WI38 (cell line): ENCODE data around the gene ZNF862.

Experiments used
- H3K4me3 ChIP-seq: 2 replicates; pipeline ENCODE4 v1.5.1; 2011; ENCODE audit warnings: low read depth, mild to moderate bottlenecking, control low read depth, low read length
- TF ChIP-seq, protein P1 (sequence below): IDR thresholded peaks from 2 replicates; pipeline ENCODE4 v1.5.1; 2012; ENCODE audit warnings: low read depth, mild to moderate bottlenecking, control low read depth, low read length

The ZNF862 gene

DNA sequence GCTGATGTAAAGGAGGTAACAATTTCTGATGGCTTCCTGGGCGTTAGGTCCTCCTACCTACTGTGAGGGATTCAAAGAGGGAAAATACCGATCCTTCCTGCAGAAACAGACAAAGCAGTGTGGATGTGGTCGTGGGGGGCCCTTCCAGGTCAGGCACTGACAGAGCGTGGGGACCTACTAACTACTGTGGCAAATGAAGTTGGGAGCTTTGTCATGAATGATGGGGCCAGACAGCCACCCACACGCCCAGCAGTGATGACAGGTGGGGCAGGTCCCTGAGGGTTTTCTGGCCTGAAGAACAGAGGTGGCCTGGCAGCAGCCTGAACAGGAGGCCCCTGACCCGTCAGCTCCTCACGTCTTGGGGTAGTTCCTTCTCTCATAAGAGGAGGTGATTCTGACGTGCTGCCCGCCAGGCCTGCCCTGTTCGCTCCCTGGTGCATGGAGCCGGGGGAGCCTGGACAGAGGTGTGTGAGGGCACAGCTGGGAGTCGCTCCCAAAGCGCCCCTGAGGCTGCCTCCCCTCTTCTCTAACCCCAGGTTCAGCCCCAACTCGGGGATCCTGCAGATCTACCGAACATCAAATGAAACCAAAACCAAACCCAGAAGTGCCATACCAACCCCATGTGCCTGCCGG is 39.8 kb downstream of the ZNF862 start:
- TF ChIP-seq, protein P1, sequence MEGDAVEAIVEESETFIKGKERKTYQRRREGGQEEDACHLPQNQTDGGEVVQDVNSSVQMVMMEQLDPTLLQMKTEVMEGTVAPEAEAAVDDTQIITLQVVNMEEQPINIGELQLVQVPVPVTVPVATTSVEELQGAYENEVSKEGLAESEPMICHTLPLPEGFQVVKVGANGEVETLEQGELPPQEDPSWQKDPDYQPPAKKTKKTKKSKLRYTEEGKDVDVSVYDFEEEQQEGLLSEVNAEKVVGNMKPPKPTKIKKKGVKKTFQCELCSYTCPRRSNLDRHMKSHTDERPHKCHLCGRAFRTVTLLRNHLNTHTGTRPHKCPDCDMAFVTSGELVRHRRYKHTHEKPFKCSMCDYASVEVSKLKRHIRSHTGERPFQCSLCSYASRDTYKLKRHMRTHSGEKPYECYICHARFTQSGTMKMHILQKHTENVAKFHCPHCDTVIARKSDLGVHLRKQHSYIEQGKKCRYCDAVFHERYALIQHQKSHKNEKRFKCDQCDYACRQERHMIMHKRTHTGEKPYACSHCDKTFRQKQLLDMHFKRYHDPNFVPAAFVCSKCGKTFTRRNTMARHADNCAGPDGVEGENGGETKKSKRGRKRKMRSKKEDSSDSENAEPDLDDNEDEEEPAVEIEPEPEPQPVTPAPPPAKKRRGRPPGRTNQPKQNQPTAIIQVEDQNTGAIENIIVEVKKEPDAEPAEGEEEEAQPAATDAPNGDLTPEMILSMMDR: no peak
- H3K4me3 ChIP-seq: no peak overlapping the region

DNA sequence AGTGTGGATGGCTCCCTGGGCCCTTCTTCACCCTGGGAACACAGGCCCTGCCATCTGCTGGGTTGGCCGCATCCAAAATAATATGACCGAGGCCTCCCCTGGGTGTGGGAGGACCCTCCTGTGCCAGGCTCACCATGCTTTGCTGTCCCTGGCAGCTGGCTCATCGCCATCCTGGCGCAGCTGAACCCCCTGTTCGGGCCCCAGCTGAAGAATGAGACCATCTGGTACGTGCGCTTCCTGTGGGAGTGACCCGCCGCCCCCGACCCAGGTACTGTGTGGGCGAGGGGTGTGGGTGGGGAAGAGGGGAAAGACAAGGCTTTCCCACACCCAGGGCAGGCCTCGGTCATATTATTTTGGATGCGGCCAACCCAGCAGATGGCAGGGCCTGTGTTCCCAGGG is 40.3 kb downstream of the ZNF862 start:
- TF ChIP-seq, protein P1: no peak
- no peak overlapping the region for H3K4me3 ChIP-seq

DNA sequence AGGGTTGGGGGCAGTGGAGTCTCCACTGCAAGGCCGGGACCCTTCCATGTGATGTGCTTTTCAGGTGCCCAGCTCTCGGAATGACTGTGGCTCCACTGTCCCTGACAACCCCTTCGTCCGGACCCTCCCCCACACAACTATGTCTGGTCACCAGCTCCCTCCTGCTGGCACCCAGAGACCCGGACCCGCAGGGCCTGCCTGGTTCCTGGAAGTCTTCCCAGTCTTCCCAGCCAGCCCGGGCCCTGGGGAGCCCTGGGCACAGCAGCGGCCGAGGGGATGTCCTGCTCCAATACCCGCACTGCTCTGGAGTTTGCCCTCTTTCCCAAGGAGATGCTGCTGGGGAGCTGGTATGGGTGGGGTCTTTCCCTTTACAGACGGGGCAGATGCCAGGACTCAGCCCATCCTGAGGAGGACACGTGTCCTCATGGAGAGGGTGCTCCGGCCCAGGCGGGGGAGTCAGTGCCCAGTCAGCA is 41.1 kb downstream of the ZNF862 start:
- no peak overlapping the region for H3K4me3 ChIP-seq
- TF ChIP-seq, protein P1: no peak

DNA sequence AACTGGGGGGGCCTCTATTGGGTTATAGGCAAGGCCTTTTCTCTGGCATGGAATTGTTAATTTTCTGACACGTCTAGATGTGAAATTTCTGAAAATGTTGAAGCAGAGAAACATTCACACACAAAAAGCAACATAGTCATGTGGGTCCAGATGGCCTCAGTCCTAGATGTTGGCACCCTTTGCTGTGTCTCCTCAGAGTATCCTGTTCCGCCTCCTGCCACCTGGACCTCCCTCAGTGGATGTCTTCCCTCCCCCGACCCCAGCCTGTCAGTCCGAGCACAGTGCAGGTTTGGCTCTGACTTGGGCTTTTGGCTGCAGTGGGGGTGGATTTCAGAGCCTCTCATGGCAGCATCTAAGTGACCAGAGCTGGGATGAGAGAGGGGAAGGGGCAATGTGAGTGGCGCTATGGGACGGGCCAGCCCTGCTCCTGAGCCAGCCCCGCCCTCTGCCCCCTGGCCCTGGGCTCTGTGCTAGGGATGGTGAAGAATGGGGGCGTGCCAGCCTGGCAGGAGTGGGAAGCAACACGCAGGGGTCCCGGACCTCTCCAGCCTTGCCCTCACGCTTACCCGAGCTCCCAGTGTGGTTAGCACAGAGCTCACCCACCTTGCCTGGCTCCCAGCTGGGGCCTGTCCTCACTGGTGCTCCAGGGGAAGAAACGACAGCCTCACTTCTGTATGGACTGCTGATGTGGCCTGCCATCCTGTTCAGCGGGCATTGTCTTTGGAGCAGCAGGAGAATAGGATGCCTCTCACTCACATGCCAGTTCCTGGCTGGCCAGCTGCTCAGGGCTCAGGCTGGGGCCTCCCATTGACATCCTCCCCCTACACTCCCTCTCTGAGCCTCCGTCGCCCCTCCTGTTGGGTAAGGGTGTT is 41.8 kb downstream of the ZNF862 start:
- H3K4me3 ChIP-seq: no peak overlapping the region
- TF ChIP-seq, protein P1: no peak

DNA sequence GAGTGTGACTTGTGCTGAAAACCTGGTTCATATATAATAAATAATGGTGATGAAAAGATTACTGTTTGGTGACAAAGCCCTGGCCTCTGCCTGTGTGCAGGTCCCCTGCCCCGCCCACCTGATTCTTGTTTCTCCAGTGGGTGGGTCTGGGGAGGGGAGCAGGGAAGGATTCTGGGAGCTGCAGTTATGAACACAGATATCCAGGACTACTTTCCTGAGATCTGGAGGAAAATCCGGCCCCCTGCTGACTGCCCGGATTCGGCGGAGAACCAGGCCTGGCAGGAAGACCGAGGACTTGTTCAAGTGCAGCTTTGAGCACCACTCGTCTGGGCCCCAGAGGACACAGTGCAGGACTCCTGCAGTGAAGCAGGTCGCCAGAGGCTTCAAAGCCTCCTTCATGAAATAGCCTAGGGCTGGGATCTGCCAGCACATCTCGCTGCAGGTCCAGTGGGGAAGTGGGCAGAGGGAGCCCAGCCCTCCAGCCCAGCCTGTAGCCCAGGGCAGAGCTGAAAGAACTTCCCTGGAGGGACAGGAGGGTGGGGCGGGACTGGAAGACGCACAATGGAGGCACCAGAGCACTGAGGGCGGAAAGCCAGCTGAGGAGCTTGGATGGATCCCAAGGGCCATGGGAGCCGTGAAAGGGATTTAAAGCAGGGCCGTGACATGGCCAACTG is 42.6 kb downstream of the ZNF862 start:
- TF ChIP-seq, protein P1: no peak
- no peak overlapping the region for H3K4me3 ChIP-seq

DNA sequence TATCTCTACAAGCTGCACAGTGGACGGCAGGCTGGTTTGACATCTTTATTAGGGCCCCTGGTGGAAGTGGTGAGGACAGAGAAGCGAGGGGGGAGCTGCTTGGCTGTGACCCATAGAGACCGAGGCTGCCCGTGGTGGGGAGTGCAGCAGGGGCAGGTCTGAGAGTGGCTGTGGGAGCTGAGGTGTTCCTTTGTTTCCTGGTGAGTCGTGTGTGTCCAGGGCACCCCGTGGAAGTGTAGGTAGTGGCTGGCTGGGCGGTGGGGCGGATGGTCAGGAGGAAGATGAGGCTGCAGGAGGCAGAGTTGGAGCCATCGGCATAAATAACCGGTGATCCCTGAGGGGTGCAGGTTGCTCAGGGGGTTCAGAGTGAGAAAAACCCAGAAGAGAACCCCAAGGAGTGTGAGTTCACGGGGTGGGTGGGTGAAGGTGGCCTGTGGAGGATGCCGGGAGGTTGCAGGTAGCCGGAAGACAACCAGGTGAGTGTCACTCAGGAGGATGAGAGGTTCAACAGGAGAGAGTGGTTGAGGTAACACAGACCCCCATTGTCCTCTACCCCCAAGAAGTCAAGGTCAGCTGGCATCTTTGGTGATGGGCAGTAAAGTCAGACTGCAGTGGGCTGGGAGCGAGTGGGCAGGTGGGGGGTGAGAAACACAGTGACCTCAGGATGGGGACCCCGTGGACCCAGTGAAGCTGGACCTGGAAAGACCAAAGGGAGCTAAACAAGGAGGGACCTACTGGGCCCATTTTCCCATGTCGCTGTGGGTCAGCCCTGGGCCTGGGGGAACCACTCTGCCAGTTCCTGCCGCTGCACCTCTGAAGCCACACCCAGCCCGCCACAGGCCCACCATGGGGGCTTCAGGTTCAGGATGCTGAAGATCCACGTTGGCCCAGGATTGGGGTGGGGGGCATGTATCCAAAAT is 43.4 kb downstream of the ZNF862 start:
- no peak overlapping the region for H3K4me3 ChIP-seq
- TF ChIP-seq, protein P1: no peak
